Measurements from ENCODE around the gene HMCES.

HMCES gene

DNA sequence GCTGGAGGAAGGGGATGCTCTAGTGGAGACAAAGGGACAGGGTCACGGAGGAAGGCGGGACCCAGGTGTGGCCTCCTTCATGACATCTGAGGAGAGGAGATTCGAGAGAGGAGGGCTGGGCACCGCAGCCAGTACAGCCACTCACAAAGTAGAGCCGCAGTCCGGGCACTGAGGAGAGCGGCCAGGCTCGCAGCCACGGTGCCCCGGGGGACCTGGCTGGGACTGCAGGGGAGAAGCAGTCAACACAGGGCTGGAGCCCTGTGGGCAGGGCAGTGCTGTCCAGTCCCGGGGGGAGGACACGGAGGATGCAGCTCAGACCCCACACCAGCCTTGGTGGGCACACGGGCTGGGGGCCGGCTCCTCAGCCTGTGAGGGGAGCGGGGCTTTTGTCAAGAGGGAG, 40.3 kb downstream of the HMCES start:
- peaks cover 21% of the 10 kb centered on the region for H3K79me2 ChIP-seq (ENCODE audit: insufficient read depth, low read length)
- DNase-seq: no peak
- TF ChIP-seq, protein P1, sequence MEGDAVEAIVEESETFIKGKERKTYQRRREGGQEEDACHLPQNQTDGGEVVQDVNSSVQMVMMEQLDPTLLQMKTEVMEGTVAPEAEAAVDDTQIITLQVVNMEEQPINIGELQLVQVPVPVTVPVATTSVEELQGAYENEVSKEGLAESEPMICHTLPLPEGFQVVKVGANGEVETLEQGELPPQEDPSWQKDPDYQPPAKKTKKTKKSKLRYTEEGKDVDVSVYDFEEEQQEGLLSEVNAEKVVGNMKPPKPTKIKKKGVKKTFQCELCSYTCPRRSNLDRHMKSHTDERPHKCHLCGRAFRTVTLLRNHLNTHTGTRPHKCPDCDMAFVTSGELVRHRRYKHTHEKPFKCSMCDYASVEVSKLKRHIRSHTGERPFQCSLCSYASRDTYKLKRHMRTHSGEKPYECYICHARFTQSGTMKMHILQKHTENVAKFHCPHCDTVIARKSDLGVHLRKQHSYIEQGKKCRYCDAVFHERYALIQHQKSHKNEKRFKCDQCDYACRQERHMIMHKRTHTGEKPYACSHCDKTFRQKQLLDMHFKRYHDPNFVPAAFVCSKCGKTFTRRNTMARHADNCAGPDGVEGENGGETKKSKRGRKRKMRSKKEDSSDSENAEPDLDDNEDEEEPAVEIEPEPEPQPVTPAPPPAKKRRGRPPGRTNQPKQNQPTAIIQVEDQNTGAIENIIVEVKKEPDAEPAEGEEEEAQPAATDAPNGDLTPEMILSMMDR (IDR thresholded peaks at IDR 0.05; ENCODE audit: borderline replicate concordance, extremely low read depth, low read length, poor library complexity, severe bottlenecking): no peak
- TF ChIP-seq EZH2 (IDR thresholded peaks at IDR 0.05; ENCODE audit: borderline replicate concordance, low read depth, low read length, severe bottlenecking): no peak
- no peaks in the 10 kb centered on the region for H3K9me3 ChIP-seq (ENCODE audit: insufficient read depth, low read length, severe bottlenecking)
- H3K27ac ChIP-seq (ENCODE audit: low read length): no peak overlapping the region
- H3K4me1 ChIP-seq (ENCODE audit: insufficient read depth, low read length): peaks cover 23% of the 10 kb centered on the region
- peaks cover 16% of the 10 kb centered on the region for H4K20me1 ChIP-seq (ENCODE audit: insufficient read depth, low read length)
- no peak overlapping the region for H2AFZ ChIP-seq (ENCODE audit: low read depth, low read length)
- H3K4me3 ChIP-seq (ENCODE audit: low read depth in 1 of 2, low read length in 2 of 2): no peak overlapping the region
- peaks cover 16% of the 10 kb centered on the region; the same call in 1 of the 2 replicates for H3K36me3 ChIP-seq (ENCODE audit: insufficient read depth, low read length)
- H3K4me2 ChIP-seq (ENCODE audit: insufficient read depth, low read length): no peak overlapping the region
- no peak overlapping the region for H3K9ac ChIP-seq (ENCODE audit: low read depth, low read length)
- no peaks in the 10 kb centered on the region for H3K27me3 ChIP-seq (ENCODE audit: insufficient read depth, low read length, poor library complexity)
- ATAC-seq (ENCODE audit: insufficient read depth, low read depth): no peak

DNA sequence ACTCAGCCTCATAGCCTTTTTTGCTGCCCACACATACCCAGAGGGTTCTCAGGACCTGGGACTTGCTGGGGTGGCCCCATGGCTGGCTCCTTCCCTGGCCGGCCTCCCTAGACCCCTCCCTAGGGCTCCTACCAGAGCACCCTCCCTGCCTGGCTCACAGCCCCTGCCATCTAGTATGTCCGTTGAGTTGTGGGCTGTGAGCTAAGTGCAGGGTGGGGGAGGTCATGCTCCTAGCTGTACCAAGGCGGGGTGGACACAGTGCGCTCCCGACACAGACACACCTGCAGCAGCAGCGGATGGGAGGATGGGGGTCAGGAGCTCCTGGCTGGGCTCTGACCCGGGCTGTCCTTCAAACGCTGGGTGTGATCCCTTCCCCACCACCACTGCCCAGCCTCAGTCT, 41.6 kb downstream of the HMCES start:
- no peak for DNase-seq
- Histone ChIP-seq H3K36me3 (ENCODE audit: insufficient read depth, low read length) (peaks cover 4% of the 10 kb centered on the region; the same call in 1 of the 2 replicates), H4K20me1 (ENCODE audit: insufficient read depth, low read length) (peaks cover 4% of the 10 kb centered on the region), H3K27ac (ENCODE audit: low read length) (no peak overlapping the region), H3K4me2 (ENCODE audit: insufficient read depth, low read length) (no peak overlapping the region), H3K79me2 (ENCODE audit: insufficient read depth, low read length) (peaks cover 7% of the 10 kb centered on the region), H3K27me3 (ENCODE audit: insufficient read depth, low read length, poor library complexity) (no peaks in the 10 kb centered on the region), H3K9me3 (ENCODE audit: insufficient read depth, low read length, severe bottlenecking) (no peaks in the 10 kb centered on the region), H3K4me1 (ENCODE audit: insufficient read depth, low read length) (peaks cover 13% of the 10 kb centered on the region), H3K4me3 (ENCODE audit: low read depth in 1 of 2, low read length in 2 of 2) (no peak overlapping the region), H2AFZ (ENCODE audit: low read depth, low read length) (no peak overlapping the region), H3K9ac (ENCODE audit: low read depth, low read length) (no peak overlapping the region)
- TF ChIP-seq, protein P1 (IDR thresholded peaks at IDR 0.05; ENCODE audit: borderline replicate concordance, extremely low read depth, low read length, poor library complexity, severe bottlenecking): no peak
- no peak for TF ChIP-seq EZH2 (IDR thresholded peaks at IDR 0.05; ENCODE audit: borderline replicate concordance, low read depth, low read length, severe bottlenecking)
- ATAC-seq (ENCODE audit: insufficient read depth, low read depth): no peak

DNA sequence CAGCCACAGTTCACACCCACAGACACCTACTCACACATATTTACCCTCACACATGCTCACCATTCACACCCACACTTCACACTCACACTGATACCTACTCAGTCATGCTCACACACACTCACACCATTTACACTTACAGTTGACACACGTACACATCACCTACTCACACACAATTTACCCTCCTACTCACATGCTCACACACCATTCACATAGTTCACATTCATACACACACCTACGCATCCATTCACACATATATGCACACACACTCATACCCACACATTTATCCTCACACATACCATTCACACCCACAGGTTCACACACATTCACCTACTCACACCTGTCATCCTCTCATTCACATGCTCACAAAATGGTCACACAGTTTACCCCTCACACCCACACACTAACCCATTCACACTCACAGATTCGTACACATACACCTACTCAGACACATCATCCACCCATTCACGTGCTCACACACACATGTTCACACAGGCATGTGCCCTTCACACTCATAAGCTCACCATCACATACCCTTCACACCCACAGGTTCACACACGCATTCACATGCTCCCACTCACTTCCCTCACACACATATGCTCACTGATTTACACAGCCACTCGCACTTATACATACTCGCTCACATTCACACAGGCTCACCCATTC, 42.3 kb downstream of the HMCES start:
- no peak for DNase-seq
- Histone ChIP-seq H3K4me3 (ENCODE audit: low read depth in 1 of 2, low read length in 2 of 2) (no peak overlapping the region), H2AFZ (ENCODE audit: low read depth, low read length) (no peak overlapping the region), H3K36me3 (ENCODE audit: insufficient read depth, low read length) (no peaks in the 10 kb centered on the region), H3K9ac (ENCODE audit: low read depth, low read length) (no peak overlapping the region), H3K9me3 (ENCODE audit: insufficient read depth, low read length, severe bottlenecking) (no peaks in the 10 kb centered on the region), H3K27ac (ENCODE audit: low read length) (no peak overlapping the region), H4K20me1 (ENCODE audit: insufficient read depth, low read length) (no peaks in the 10 kb centered on the region), H3K4me1 (ENCODE audit: insufficient read depth, low read length) (peaks cover 13% of the 10 kb centered on the region), H3K27me3 (ENCODE audit: insufficient read depth, low read length, poor library complexity) (no peaks in the 10 kb centered on the region), H3K79me2 (ENCODE audit: insufficient read depth, low read length) (peaks cover 2% of the 10 kb centered on the region; the same call in 1 of the 2 replicates), H3K4me2 (ENCODE audit: insufficient read depth, low read length) (no peak overlapping the region)
- TF ChIP-seq, protein P1 (IDR thresholded peaks at IDR 0.05; ENCODE audit: borderline replicate concordance, extremely low read depth, low read length, poor library complexity, severe bottlenecking): no peak
- no peak for TF ChIP-seq EZH2 (IDR thresholded peaks at IDR 0.05; ENCODE audit: borderline replicate concordance, low read depth, low read length, severe bottlenecking)
- no peak for ATAC-seq (ENCODE audit: insufficient read depth, low read depth)
